Neuronal stem cell (in vitro differentiated cells): ENCODE data around the gene CD48.

Experiments
- DNase-seq: peaks from one replicate; pipeline ENCODE4 v3.0.0-alpha.2; 2013; ENCODE audit warnings: low spot score
- H2AFZ ChIP-seq: one replicate; pipeline ENCODE4 v1.6.1; 2013; ENCODE audit warnings: mild to moderate bottlenecking, low read length, inconsistent platforms
- H2AK5ac ChIP-seq: 2 replicates; pipeline ENCODE4 v1.6.1; 2013; ENCODE audit warnings: low read depth, mild to moderate bottlenecking, inconsistent platforms, low read length, moderate library complexity, mixed read lengths
- H2BK120ac ChIP-seq: 2 replicates; pipeline ENCODE4 v1.6.1; 2013; ENCODE audit warnings: low read depth, mild to moderate bottlenecking, inconsistent platforms, low read length, moderate library complexity, mixed read lengths
- H2BK12ac ChIP-seq: one replicate; pipeline ENCODE4 v1.6.1; 2013; ENCODE audit warnings: low read length, inconsistent platforms
- H2BK15ac ChIP-seq: 2 replicates; pipeline ENCODE4 v1.6.1; 2013; ENCODE audit warnings: mild to moderate bottlenecking, low read length, inconsistent platforms, mixed read lengths
- H2BK5ac ChIP-seq: one replicate; pipeline ENCODE4 v1.6.1; 2013; ENCODE audit warnings: inconsistent platforms, mild to moderate bottlenecking, low read length, moderate library complexity
- H3K14ac ChIP-seq: one replicate; pipeline ENCODE4 v1.6.1; 2013; ENCODE audit warnings: low read length, inconsistent platforms
- H3K18ac ChIP-seq: 2 replicates; pipeline ENCODE4 v1.6.1; 2013; ENCODE audit warnings: low read length, inconsistent platforms
- H3K23ac ChIP-seq: 2 replicates; pipeline ENCODE4 v1.6.1; 2013; ENCODE audit warnings: low read depth, mild to moderate bottlenecking, mixed read lengths, low read length, inconsistent platforms; ENCODE audit not compliant: poor library complexity
- H3K27ac ChIP-seq: replicated peaks from 3 replicates; pipeline ENCODE4 v1.5.1; 2013; ENCODE audit warnings: low read length, inconsistent platforms
- H3K27me3 ChIP-seq, 3 experiments: 2 replicates each; pipeline ENCODE4 v1.6.1; 2013; ENCODE audit warnings: low read length in 3 of 3, mild to moderate bottlenecking in 2 of 3, inconsistent platforms in 1 of 3, low read depth in 1 of 3, mixed read lengths in 1 of 3, moderate library complexity in 1 of 3; ENCODE audit not compliant: control insufficient read depth in 3 of 3, insufficient read depth in 3 of 3
- H3K36me3 ChIP-seq, 2 donors: replicated peaks in 1 of 2; 2 replicates each; pipeline ENCODE4 v1.6.1; 2013; ENCODE audit warnings: low read length in 2 of 2; ENCODE audit not compliant: control insufficient read depth in 2 of 2, insufficient read depth in 2 of 2
- H3K4ac ChIP-seq: 2 replicates; pipeline ENCODE4 v1.6.1; 2013; ENCODE audit warnings: inconsistent platforms, mild to moderate bottlenecking, low read length, moderate library complexity
- H3K4me1 ChIP-seq, 2 donors: 1 replicate in 1 of 2; 2 replicates in 1 of 2; pipeline ENCODE4 v1.6.1; 2013; ENCODE audit warnings: low read length in 2 of 2, low read depth in 1 of 2; ENCODE audit not compliant: control insufficient read depth in 2 of 2, insufficient read depth in 1 of 2
- H3K4me2 ChIP-seq: one replicate; pipeline ENCODE4 v1.6.1; 2013; ENCODE audit warnings: mild to moderate bottlenecking, low read length, inconsistent platforms; ENCODE audit not compliant: insufficient read depth, poor library complexity, severe bottlenecking
- H3K4me3 ChIP-seq, 2 donors: 2 replicates each; pipeline ENCODE4 v1.5.1; 2013; ENCODE audit warnings: low read length in 2 of 2, mild to moderate bottlenecking in 2 of 2, inconsistent platforms in 1 of 2, moderate library complexity in 1 of 2
- H3K79me1 ChIP-seq: one replicate; pipeline ENCODE4 v1.6.1; 2013; ENCODE audit warnings: low read depth, mild to moderate bottlenecking, inconsistent platforms, low read length, moderate library complexity
- H3K9ac ChIP-seq: one replicate; pipeline ENCODE4 v1.6.1; 2013; ENCODE audit warnings: mild to moderate bottlenecking, low read depth, low read length, inconsistent platforms; ENCODE audit not compliant: poor library complexity
- H3K9me3 ChIP-seq, 2 donors: replicated peaks in 1 of 2; 2 replicates each; pipeline versions ENCODE3 to v1.6.1; 2013; ENCODE audit warnings: low read length in 2 of 2, mild to moderate bottlenecking in 2 of 2, inconsistent platforms in 1 of 2, low read depth in 1 of 2, mixed read lengths in 1 of 2, moderate library complexity in 1 of 2; ENCODE audit not compliant: control insufficient read depth in 2 of 2, insufficient read depth in 1 of 2
- H4K8ac ChIP-seq: one replicate; pipeline ENCODE4 v1.6.1; 2013; ENCODE audit warnings: low read depth, mild to moderate bottlenecking, inconsistent platforms, low read length, moderate library complexity
- H4K91ac ChIP-seq: one replicate; pipeline ENCODE4 v1.6.1; 2013; ENCODE audit warnings: low read length, low read depth, mild to moderate bottlenecking, inconsistent platforms; ENCODE audit not compliant: poor library complexity
- WGBS, 2 donors: extraction: QIAGEN DNeasy Blood & Tissue Kit; methylation state at CpG; one replicate each; pipeline ENCODE4 v1.1.7; 2013; ENCODE audit warnings: missing lambda C conversion rate in 2 of 2, mixed read lengths in 1 of 2; ENCODE audit not compliant: insufficient read length in 2 of 2, insufficient replicate concordance in 1 of 2; ENCODE audit errors: extremely low coverage in 2 of 2; 5-methylcytosine and 5-hydroxymethylcytosine counted together

CD48 gene

DNA sequence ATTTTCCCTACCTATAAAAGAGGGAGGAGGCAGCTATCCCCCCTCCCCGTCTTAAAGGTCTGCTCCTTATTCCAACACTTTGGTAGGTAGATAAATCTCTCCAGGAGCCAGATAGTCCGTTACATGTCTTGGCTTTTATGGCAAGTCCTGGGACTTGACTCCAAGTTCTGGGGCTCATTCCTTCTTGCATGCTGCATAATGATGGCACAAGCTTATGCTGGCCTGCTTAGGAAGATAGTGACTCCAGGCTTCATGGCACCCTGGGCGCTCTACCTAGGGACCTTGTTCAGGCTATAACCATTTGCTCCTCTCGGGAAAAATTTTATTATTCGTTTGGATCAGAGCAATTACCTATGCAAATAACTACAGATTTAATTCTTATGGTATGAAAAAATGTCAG is 68.5 kb downstream of the CD48 start:
- DNase-seq = no peak
- no peak overlapping the region for H3K18ac ChIP-seq
- H3K27me3 ChIP-seq = no peaks in the 10 kb centered on the region
- no peak overlapping the region for H2AK5ac ChIP-seq
- no peaks in the 10 kb centered on the region for H3K4me1 ChIP-seq
- no peak overlapping the region for H2BK15ac ChIP-seq
- H3K79me1 ChIP-seq = no peaks in the 10 kb centered on the region
- no peaks in the 10 kb centered on the region for H3K36me3 ChIP-seq
- no peak overlapping the region for H3K23ac ChIP-seq
- H2AFZ ChIP-seq = no peak overlapping the region
- no peak overlapping the region for H3K4me2 ChIP-seq
- no peak overlapping the region for H3K4me3 ChIP-seq
- H3K14ac ChIP-seq = no peak overlapping the region
- H2BK12ac ChIP-seq = no peak overlapping the region
- no CpG with 5 or more reads among the region's 5 CpGs for WGBS, 2 donors
- no peak overlapping the region for H4K8ac ChIP-seq
- H4K91ac ChIP-seq = no peak overlapping the region
- H3K9ac ChIP-seq = no peak overlapping the region
- H2BK5ac ChIP-seq = no peak overlapping the region
- H3K9me3 ChIP-seq = no peaks in the 10 kb centered on the region
- no peak overlapping the region for H2BK120ac ChIP-seq
- no peak overlapping the region for H3K27ac ChIP-seq
- no peak overlapping the region for H3K4ac ChIP-seq

DNA sequence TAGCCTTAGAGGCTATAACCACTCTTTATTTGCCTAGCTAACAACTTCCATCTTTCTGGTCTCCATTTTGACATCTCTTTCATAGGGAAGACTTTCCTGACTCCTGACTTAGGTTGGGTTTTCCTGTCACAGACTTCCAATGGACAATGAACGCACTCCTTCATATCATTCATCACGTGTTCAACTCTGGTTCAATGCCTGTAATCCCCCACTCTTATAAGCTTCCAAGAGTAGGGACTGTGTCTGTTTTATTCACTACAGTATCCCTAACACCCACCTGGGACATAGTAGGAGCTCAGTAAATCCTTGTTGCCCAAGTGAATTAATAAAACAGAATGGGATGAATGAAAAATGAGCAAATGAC is 69.4 kb downstream of the CD48 start:
- Histone ChIP-seq H2AK5ac (no peak overlapping the region), H3K4me3 (no peak overlapping the region), H4K91ac (no peak overlapping the region), H3K9me3 (no peaks in the 10 kb centered on the region), H2BK120ac (no peak overlapping the region), H3K14ac (no peak overlapping the region), H2AFZ (no peak overlapping the region), H3K23ac (no peak overlapping the region), H3K27me3 (no peaks in the 10 kb centered on the region), H3K4me2 (no peak overlapping the region), H4K8ac (no peak overlapping the region), H3K79me1 (no peaks in the 10 kb centered on the region), H2BK15ac (no peak overlapping the region), H3K4me1 (peaks cover 0 to 2% of the 10 kb centered on the region in 2 donors), H3K4ac (no peak overlapping the region), H3K18ac (no peak overlapping the region), H3K27ac (no peak overlapping the region), H3K9ac (no peak overlapping the region), H2BK12ac (no peak overlapping the region), H3K36me3 (no peaks in the 10 kb centered on the region), H2BK5ac (no peak overlapping the region)
- no CpG with 5 or more reads among the region's 2 CpGs for WGBS, 2 donors
- no peak for DNase-seq

DNA sequence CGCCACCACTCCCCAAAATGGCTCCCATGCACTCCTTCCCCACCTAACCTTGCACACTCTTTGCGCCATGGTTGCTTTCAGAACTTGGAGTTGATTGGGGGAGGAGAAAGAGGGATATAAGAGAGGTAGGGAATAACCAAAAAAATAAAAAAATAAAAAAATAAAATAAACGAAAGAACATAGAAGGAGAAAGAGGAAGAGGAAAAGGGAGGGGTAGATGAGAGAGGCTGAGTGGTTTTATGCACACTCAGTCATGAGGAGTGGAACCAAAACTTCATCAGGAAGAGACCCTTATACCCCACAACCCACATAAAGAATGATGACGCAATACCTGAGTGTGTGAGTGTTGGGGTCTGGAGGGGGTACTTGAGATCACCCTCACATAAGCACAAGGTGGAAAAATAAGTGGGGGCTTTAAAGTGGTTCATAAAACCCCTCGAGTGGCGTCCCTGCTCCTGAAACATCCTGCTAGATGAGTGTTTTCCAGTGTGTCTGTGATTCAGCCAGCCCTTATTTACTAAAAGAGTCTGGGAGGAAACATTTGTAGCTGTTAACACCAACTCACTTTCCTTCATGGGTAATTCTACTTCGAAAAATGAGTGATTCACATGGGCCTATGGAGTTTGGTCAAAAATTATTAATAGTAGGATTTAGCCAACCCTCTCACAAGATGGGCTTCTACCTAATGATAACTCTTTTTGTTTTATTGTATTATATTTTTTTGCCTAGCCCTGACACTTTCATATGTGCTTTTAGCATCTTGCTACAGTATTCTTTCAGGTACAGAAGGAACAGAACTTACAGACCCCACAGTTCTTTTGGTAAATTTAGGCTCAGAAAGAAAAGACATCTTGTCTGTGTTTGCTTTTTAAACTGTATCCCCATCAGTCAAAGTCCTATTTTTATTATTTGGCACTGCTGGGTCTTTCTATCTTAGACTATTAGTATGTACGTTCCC is 70.0 kb downstream of the CD48 start:
- Histone ChIP-seq H3K4me1 (peaks cover 0 to 2% of the 10 kb centered on the region in 2 donors), H2BK120ac (no peak overlapping the region), H4K91ac (no peak overlapping the region), H2AFZ (no peak overlapping the region), H3K14ac (no peak overlapping the region), H3K4me3 (no peak overlapping the region), H3K9me3 (no peaks in the 10 kb centered on the region), H4K8ac (no peak overlapping the region), H3K4me2 (no peak overlapping the region), H3K79me1 (no peaks in the 10 kb centered on the region), H3K18ac (no peak overlapping the region), H3K27ac (no peak overlapping the region), H2BK12ac (no peak overlapping the region), H3K36me3 (no peaks in the 10 kb centered on the region), H3K23ac (no peak overlapping the region), H3K27me3 (no peaks in the 10 kb centered on the region), H2BK5ac (no peak overlapping the region), H2AK5ac (no peak overlapping the region), H3K9ac (no peak overlapping the region), H3K4ac (no peak overlapping the region), H2BK15ac (no peak overlapping the region)
- DNase-seq = no peak
- no CpG with 5 or more reads among the region's 8 CpGs for WGBS, 2 donors

- H3K18ac ChIP-seq = no peak overlapping the region
- no peaks in the 10 kb centered on the region for H3K27me3 ChIP-seq
- no peak for DNase-seq
- H4K91ac ChIP-seq = no peak overlapping the region
- no peak overlapping the region for H3K23ac ChIP-seq
- H2BK120ac ChIP-seq = no peak overlapping the region
- no peak overlapping the region for H2AK5ac ChIP-seq
- H3K36me3 ChIP-seq = no peaks in the 10 kb centered on the region
- no peak overlapping the region for H3K9ac ChIP-seq
- no peak overlapping the region for H3K14ac ChIP-seq
- no peaks in the 10 kb centered on the region for H3K79me1 ChIP-seq
- H3K4me1 ChIP-seq = peaks cover 0 to 2% of the 10 kb centered on the region in 2 donors
- H2BK5ac ChIP-seq = no peak overlapping the region
- H3K9me3 ChIP-seq = no peaks in the 10 kb centered on the region
- H2AFZ ChIP-seq = no peak overlapping the region
- no peak overlapping the region for H2BK12ac ChIP-seq
- no peak overlapping the region for H2BK15ac ChIP-seq
- H4K8ac ChIP-seq = no peak overlapping the region
- no peak overlapping the region for H3K27ac ChIP-seq
- no peak overlapping the region for H3K4me2 ChIP-seq
- no CpG with 5 or more reads among the region's 2 CpGs for WGBS, 2 donors
- no peak overlapping the region for H3K4ac ChIP-seq
- H3K4me3 ChIP-seq = no peak overlapping the region
Measured at GRCh38 chr1:160640359-160641123, 71.1 kb downstream of the CD48 start.
